GM12878 (cell line): ENCODE results near the gene CCR5. TPM values are rescaled to one million over a fixed set of nuclear protein-coding genes. Genes with fewer than 3 reads are reported as not detected.

Experiments used
- ATAC-seq: fragments of 200-7000 bp; cut with Tn5 transposase; 3 replicates; pipeline ENCODE4 v1.9.1; 2020; ENCODE audit warnings: mild to moderate bottlenecking, moderate library complexity
- BruUV-seq: library from RNA; stranded (reverse); fragments of 400-500 nt; replicated peaks from 2 replicates; lab custom pipeline; 2021; lab: Mats Ljungman, UMichigan
- CTCF ChIA-PET: fragments of 300-600 bp; sonication (Branson Sonifier 250); formaldehyde crosslinking; extraction: SDS; loops from one replicate; lab custom pipeline; 2021; ENCODE audit warnings: inconsistent platforms; lab: Yijun Ruan, JAX
- POLR2A ChIA-PET: fragments of 350-600 bp; formaldehyde crosslinking; extraction: SDS; loops from one replicate; lab custom pipeline; 2021; ENCODE audit warnings: inconsistent platforms; lab: Charles Lee
- RAD21 ChIA-PET: fragments of 300-600 bp; sonication (Branson Sonifier 250); formaldehyde crosslinking; loops from one replicate; lab custom pipeline; 2023; ENCODE audit warnings: antibody characterized with exemption; ENCODE audit not compliant: unreplicated experiment; lab: Charles Lee
- SMC1A ChIA-PET: fragments of 300-600 bp; sonication (Branson Sonifier 250); formaldehyde crosslinking; loops from one replicate; lab custom pipeline; 2023; ENCODE audit not compliant: unreplicated experiment, uncharacterized antibody; lab: Charles Lee
- DNase-seq: peaks from one replicate; pipeline ENCODE4 v3.0.0-alpha.2; 2011; ENCODE audit warnings: low read depth, low spot score
- FAIRE-seq: peaks from 3 replicates; lab custom pipeline; 2011; peaks lifted over from hg19 to GRCh38; lab: Jason Lieb, UNC
- H2AFZ ChIP-seq: 2 replicates; pipeline ENCODE4 v1.6.0; 2011; ENCODE audit warnings: low read depth, low read length, control low read depth; ENCODE audit not compliant: control insufficient read depth
- H3K27ac ChIP-seq: 2 replicates; pipeline ENCODE4 v1.5.1; 2011; ENCODE audit warnings: control low read depth; ENCODE audit not compliant: control insufficient read depth, insufficient read depth
- H3K27me3 ChIP-seq, 2 experiments: replicated peaks in 1 of 2; 2 replicates each; pipeline versions ENCODE4 v1.6.0 to v1.6.1; 2011; ENCODE audit warnings: low read length in 1 of 2; ENCODE audit not compliant: control insufficient read depth in 2 of 2, insufficient read depth in 2 of 2
- H3K36me3 ChIP-seq, 2 experiments: 2 replicates each; pipeline ENCODE4 v1.5.1; 2011; ENCODE audit warnings: low read length in 1 of 2; ENCODE audit not compliant: control insufficient read depth in 2 of 2, insufficient read depth in 2 of 2
- H3K4me1 ChIP-seq: 2 replicates; pipeline ENCODE4 v1.6.1; 2011; ENCODE audit warnings: mild to moderate bottlenecking, low read length, moderate library complexity, mixed read lengths; ENCODE audit not compliant: control insufficient read depth, insufficient read depth
- H3K4me2 ChIP-seq: 2 replicates; pipeline ENCODE4 v1.6.0; 2011; ENCODE audit warnings: control low read depth; ENCODE audit not compliant: control insufficient read depth, insufficient read depth
- H3K4me3 ChIP-seq: fragments of 200-600 bp; sonication (generic); 2 replicates; pipeline ENCODE4 v1.5.1; 2016
- H3K79me2 ChIP-seq: 2 replicates; pipeline ENCODE4 v1.6.0; 2011; ENCODE audit warnings: low read length; ENCODE audit not compliant: control insufficient read depth, insufficient read depth
- H3K9ac ChIP-seq: 2 replicates; pipeline ENCODE4 v1.8.0; 2011; ENCODE audit warnings: low read length, control low read depth, mixed read lengths; ENCODE audit not compliant: control insufficient read depth, insufficient read depth
- H3K9me3 ChIP-seq: replicated peaks from 3 replicates; pipeline ENCODE4 v1.5.1; 2011; ENCODE audit warnings: mild to moderate bottlenecking, low read length; ENCODE audit not compliant: control insufficient read depth, insufficient read depth
- H4K20me1 ChIP-seq: 2 replicates; pipeline ENCODE4 v1.6.0; 2011; ENCODE audit not compliant: control insufficient read depth, insufficient read depth
- CBFB ChIP-seq: IDR thresholded peaks from 2 replicates; pipeline ENCODE4 v1.6.1; 2016; ENCODE audit warnings: antibody characterized with exemption, low read depth
- EGR1 ChIP-seq, 2 experiments: IDR thresholded peaks; 1 replicate in 1 of 2; 2 replicates in 1 of 2; pipeline ENCODE4 v1.6.1; 2011 to 2012; ENCODE audit warnings: low read depth in 2 of 2, low read length in 2 of 2, borderline replicate concordance in 1 of 2, mild to moderate bottlenecking in 1 of 2, moderate library complexity in 1 of 2
- IKZF1 ChIP-seq: fragments of 450-650 bp; conservative IDR thresholded peaks from 2 replicates; pipeline ENCODE4 v1.6.1; 2017; ENCODE audit warnings: antibody characterized with exemption, mild to moderate bottlenecking
- NFXL1 ChIP-seq: fragments of 450-650 bp; IDR thresholded peaks from 2 replicates; pipeline ENCODE4 v1.6.1; 2017; ENCODE audit warnings: antibody characterized with exemption, mild to moderate bottlenecking, borderline replicate concordance
- NR2C2 ChIP-seq: IDR thresholded peaks from 2 replicates; pipeline ENCODE4 v1.6.1; 2011; ENCODE audit warnings: borderline replicate concordance, low read depth; ENCODE audit not compliant: control insufficient read depth, insufficient read length
- PAX5 ChIP-seq: IDR thresholded peaks from 2 replicates; pipeline ENCODE4 v1.6.1; 2011; ENCODE audit warnings: low read depth, low read length, borderline replicate concordance
- SRF ChIP-seq, 2 experiments: IDR thresholded peaks; 2 replicates each; pipeline ENCODE4 v1.6.1; 2011; ENCODE audit warnings: low read depth in 2 of 2, low read length in 2 of 2, mild to moderate bottlenecking in 1 of 2, moderate library complexity in 1 of 2
- ZNF274 ChIP-seq: IDR thresholded peaks from one replicate; pipeline ENCODE4 v1.8.0; 2011; ENCODE audit not compliant: insufficient read length, insufficient read depth
- ZSCAN29 ChIP-seq: fragments of 450-650 bp; IDR thresholded peaks from 2 replicates; pipeline ENCODE4 v1.6.1; 2017; ENCODE audit warnings: mild to moderate bottlenecking, moderate library complexity
- WGBS: methylation state at CpG from one replicate; pipeline ENCODE4 v1.1.6; 2016; ENCODE audit warnings: low lambda C conversion rate; ENCODE audit not compliant: insufficient replicate concordance, insufficient coverage; ENCODE audit errors: missing lambda C conversion rate; 5-methylcytosine and 5-hydroxymethylcytosine counted together
- in situ Hi-C: fragments of 300-500 bp; cut with MboI; formaldehyde crosslinking; loops from 9 replicates; pipeline ENCODE4 v1.14.3; 2018; ENCODE audit warnings: mixed read lengths
- intact Hi-C: fragments of 100-400 bp; cut with micrococcal nuclease; formaldehyde crosslinking; loops from one replicate; pipeline ENCODE4 v1.14.2; 2022; ENCODE audit not compliant: unreplicated experiment
- polyA plus RNA-seq, 11 experiments: library from polyadenylated mRNA; depleted of rRNA in 4 of 11; unstranded in 6 of 11; stranded (reverse) in 5 of 11; fragments of >200 nt; fragmentation: Nextera tagmentation in 4 of 11; fragmentation: Illumina TruSeq in 1 of 11; extraction: Ambion mirVana in 4 of 11; extraction: Trizol in 1 of 11; gene quantifications; 1 replicate in 1 of 11; 2 replicates in 10 of 11; pipeline versions ENCODE4 v1.2.1 to v1.2.3, GENCODE V29; 2011 to 2016; ENCODE audit warnings: inconsistent platforms in 2 of 11, missing spikeins in 2 of 11, low read depth in 1 of 11
- total RNA-seq, 4 experiments: library from RNA; depleted of rRNA in 3 of 4; stranded (reverse); fragments of >200 nt in 3 of 4; fragmentation: Illumina TruSeq in 1 of 4; extraction: Trizol in 1 of 4; gene quantifications; 2 replicates each; pipeline versions ENCODE4 v1.2.1 to v1.2.3, GENCODE V29; 2013 to 2021
- TF ChIP-seq, protein P1 (sequence below): IDR thresholded peaks from 2 replicates; pipeline ENCODE4 v1.6.1; 2012; ENCODE audit warnings: low read length, inconsistent platforms
- TF ChIP-seq, protein P2 (sequence below): fragments of 450-650 bp; IDR thresholded peaks from 2 replicates; pipeline ENCODE4 v1.6.1; 2017; ENCODE audit warnings: mild to moderate bottlenecking, low read depth, inconsistent platforms; ENCODE audit not compliant: poor library complexity, severe bottlenecking
- TF ChIP-seq, protein P3 (sequence below): fragments of 450-650 bp; IDR thresholded peaks from 2 replicates; pipeline ENCODE4 v1.6.1; 2016; ENCODE audit warnings: mild to moderate bottlenecking, moderate library complexity, borderline replicate concordance
- TF ChIP-seq, protein P4 (sequence below): fragments of 450-650 bp; IDR thresholded peaks from 2 replicates; pipeline ENCODE4 v1.6.1; 2016; ENCODE audit warnings: mild to moderate bottlenecking

CCR5 gene
- total and polyA plus RNA-seq, 10 of the 15 experiments (the other 5 are each of a cell fraction or from before 2014, with no cell fraction given) = 0.17 to 1.6 (median 0.82) TPM; not detected in 1

DNA sequence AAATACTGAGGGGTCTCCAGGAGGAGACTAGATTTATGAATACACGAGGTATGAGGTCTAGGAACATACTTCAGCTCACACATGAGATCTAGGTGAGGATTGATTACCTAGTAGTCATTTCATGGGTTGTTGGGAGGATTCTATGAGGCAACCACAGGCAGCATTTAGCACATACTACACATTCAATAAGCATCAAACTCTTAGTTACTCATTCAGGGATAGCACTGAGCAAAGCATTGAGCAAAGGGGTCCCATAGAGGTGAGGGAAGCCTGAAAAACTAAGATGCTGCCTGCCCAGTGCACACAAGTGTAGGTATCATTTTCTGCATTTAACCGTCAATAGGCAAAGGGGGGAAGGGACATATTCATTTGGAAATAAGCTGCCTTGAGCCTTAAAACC lies 4.5 kb downstream of the CCR5 start:
- Histone ChIP-seq H3K4me2 (no peak overlapping the region), H3K27ac (no peak overlapping the region), H3K4me1 (no peaks in the 10 kb centered on the region), H3K36me3 (no peaks in the 10 kb centered on the region), H3K4me3 (no peak overlapping the region), H3K79me2 (no peaks in the 10 kb centered on the region), H3K27me3 (peaks cover 0 to 3% of the 10 kb centered on the region in 2 experiments; a peak in 2 of 4 replicates), H3K9ac (no peak overlapping the region), H3K9me3 (no peaks in the 10 kb centered on the region), H2AFZ (no peak overlapping the region), H4K20me1 (no peaks in the 10 kb centered on the region)
- ATAC-seq (no peak), DNase-seq (no peak), FAIRE-seq (no peak)
- CTCF ChIA-PET = interaction anchor here (0.7 to 21.1 kb wide), 9 partner anchors 8 to 350 kb away, joined by 3 to 714 read pairs (median 5); partner anchors contain the start of gene CCR1
- BruUV-seq = no TSS peak
- 12% methylated on average over 2 of the region's 2 CpGs for WGBS
- POLR2A ChIA-PET = interaction anchor here (0.6 to 1.2 kb wide), 2 partner anchors 15 to 167 kb away, joined by 3 to 4 read pairs; partner anchors contain the start of gene CCR1
- in situ Hi-C loops = loop anchor here (10.0 kb wide), 1 partner anchor 610 kb away; no protein-coding TSS in a partner anchor
- RAD21 ChIA-PET = interaction anchor here (0.9 to 13.5 kb wide), 7 partner anchors 54 to 436 kb away, joined by 3 to 421 read pairs (median 6); partner anchors contain the start of gene CCR1
- SMC1A ChIA-PET = interaction anchor here (1.2 to 15.8 kb wide), 6 partner anchors 8 to 436 kb away, joined by 3 to 581 read pairs (median 98); partner anchors contain the start of gene CCR1
- intact Hi-C loops = loop anchor here (10.0 kb wide), 1 partner anchor 180 kb away; no protein-coding TSS in a partner anchor
- TF ChIP-seq ZNF274 (no peak), NR2C2 (no peak), CBFB (no peak), NFXL1 (no peak), SRF (IDR thresholded peaks at IDR 0.05; ENCODE audit: low read depth in 2 of 2, low read length in 2 of 2) (no peak), EGR1 (IDR thresholded peaks at IDR 0.05; ENCODE audit: borderline replicate concordance in 1 of 2, low read depth in 2 of 2, low read length in 2 of 2) (no peak), ZSCAN29 (no peak), IKZF1 (no peak), PAX5 (no peak)
- TF ChIP-seq, protein P1, sequence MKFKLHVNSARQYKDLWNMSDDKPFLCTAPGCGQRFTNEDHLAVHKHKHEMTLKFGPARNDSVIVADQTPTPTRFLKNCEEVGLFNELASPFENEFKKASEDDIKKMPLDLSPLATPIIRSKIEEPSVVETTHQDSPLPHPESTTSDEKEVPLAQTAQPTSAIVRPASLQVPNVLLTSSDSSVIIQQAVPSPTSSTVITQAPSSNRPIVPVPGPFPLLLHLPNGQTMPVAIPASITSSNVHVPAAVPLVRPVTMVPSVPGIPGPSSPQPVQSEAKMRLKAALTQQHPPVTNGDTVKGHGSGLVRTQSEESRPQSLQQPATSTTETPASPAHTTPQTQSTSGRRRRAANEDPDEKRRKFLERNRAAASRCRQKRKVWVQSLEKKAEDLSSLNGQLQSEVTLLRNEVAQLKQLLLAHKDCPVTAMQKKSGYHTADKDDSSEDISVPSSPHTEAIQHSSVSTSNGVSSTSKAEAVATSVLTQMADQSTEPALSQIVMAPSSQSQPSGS = no peak
- TF ChIP-seq, protein P2, sequence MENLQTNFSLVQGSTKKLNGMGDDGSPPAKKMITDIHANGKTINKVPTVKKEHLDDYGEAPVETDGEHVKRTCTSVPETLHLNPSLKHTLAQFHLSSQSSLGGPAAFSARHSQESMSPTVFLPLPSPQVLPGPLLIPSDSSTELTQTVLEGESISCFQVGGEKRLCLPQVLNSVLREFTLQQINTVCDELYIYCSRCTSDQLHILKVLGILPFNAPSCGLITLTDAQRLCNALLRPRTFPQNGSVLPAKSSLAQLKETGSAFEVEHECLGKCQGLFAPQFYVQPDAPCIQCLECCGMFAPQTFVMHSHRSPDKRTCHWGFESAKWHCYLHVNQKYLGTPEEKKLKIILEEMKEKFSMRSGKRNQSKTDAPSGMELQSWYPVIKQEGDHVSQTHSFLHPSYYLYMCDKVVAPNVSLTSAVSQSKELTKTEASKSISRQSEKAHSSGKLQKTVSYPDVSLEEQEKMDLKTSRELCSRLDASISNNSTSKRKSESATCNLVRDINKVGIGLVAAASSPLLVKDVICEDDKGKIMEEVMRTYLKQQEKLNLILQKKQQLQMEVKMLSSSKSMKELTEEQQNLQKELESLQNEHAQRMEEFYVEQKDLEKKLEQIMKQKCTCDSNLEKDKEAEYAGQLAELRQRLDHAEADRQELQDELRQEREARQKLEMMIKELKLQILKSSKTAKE = no peak
- TF ChIP-seq, protein P3, sequence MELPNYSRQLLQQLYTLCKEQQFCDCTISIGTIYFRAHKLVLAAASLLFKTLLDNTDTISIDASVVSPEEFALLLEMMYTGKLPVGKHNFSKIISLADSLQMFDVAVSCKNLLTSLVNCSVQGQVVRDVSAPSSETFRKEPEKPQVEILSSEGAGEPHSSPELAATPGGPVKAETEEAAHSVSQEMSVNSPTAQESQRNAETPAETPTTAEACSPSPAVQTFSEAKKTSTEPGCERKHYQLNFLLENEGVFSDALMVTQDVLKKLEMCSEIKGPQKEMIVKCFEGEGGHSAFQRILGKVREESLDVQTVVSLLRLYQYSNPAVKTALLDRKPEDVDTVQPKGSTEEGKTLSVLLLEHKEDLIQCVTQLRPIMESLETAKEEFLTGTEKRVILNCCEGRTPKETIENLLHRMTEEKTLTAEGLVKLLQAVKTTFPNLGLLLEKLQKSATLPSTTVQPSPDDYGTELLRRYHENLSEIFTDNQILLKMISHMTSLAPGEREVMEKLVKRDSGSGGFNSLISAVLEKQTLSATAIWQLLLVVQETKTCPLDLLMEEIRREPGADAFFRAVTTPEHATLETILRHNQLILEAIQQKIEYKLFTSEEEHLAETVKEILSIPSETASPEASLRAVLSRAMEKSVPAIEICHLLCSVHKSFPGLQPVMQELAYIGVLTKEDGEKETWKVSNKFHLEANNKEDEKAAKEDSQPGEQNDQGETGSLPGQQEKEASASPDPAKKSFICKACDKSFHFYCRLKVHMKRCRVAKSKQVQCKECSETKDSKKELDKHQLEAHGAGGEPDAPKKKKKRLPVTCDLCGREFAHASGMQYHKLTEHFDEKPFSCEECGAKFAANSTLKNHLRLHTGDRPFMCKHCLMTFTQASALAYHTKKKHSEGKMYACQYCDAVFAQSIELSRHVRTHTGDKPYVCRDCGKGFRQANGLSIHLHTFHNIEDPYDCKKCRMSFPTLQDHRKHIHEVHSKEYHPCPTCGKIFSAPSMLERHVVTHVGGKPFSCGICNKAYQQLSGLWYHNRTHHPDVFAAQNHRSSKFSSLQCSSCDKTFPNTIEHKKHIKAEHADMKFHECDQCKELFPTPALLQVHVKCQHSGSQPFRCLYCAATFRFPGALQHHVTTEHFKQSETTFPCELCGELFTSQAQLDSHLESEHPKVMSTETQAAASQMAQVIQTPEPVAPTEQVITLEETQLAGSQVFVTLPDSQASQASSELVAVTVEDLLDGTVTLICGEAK = no peak
- TF ChIP-seq, protein P4, sequence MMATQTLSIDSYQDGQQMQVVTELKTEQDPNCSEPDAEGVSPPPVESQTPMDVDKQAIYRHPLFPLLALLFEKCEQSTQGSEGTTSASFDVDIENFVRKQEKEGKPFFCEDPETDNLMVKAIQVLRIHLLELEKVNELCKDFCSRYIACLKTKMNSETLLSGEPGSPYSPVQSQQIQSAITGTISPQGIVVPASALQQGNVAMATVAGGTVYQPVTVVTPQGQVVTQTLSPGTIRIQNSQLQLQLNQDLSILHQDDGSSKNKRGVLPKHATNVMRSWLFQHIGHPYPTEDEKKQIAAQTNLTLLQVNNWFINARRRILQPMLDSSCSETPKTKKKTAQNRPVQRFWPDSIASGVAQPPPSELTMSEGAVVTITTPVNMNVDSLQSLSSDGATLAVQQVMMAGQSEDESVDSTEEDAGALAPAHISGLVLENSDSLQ = no peak
